ENCODE measurements around the gene PCED1B. TPM values are rescaled to one million over a fixed set of nuclear protein-coding genes. Genes with fewer than 3 reads are reported as not detected.
A peak's percentile ranks its signal among the peaks of the same experiment; 100 is the strongest.

PCED1B gene
- total and polyA plus RNA-seq, 2 donors (not counting 1 experiment from before 2014, with no cell fraction given) = 0.33 to 0.83 TPM

GRCh38 chr12:47102845-47103651 is 23.6 kb downstream of the PCED1B start:
- no peak overlapping the region for H3K4me2 ChIP-seq (ENCODE audit: extremely low read depth, insufficient read depth, low read length)
- H3K9ac ChIP-seq (ENCODE audit: insufficient read depth, low read length) = no peak overlapping the region
- H3K4me3 ChIP-seq (replicated peaks in 1 of 4; ENCODE audit: control extremely low read depth in 1 of 4, insufficient read depth in 1 of 4, low read depth in 3 of 4, low read length in 4 of 4) = no peak overlapping the region
- TF ChIP-seq EZH2 (IDR thresholded peaks at IDR 0.05; ENCODE audit: low read length, missing control alignments) (no peak), CTCF (conservative IDR thresholded peaks at IDR 0.05 in 1 of 2, IDR thresholded peaks at IDR 0.05 in 1 of 2; ENCODE audit: low read depth in 1 of 2, low read length in 2 of 2) (no peak)
- H3K4me1 ChIP-seq (ENCODE audit: control insufficient read depth, extremely low read depth, insufficient read depth, low read length) = peaks cover 12% of the 10 kb centered on the region
- peak; percentile 87 to 90 for DNase-seq (ENCODE audit: low read depth in 2 of 2)
- peak overlapping the region; percentile 28 for H3K27ac ChIP-seq (ENCODE audit: insufficient read depth, low read length)
- H4K20me1 ChIP-seq (ENCODE audit: control insufficient read depth, extremely low read depth, insufficient read depth, low read length) = no peaks in the 10 kb centered on the region
- H3K27me3 ChIP-seq (ENCODE audit: control insufficient read depth, insufficient read depth, low read length) = no peaks in the 10 kb centered on the region
- no peaks in the 10 kb centered on the region for H3K9me3 ChIP-seq (ENCODE audit: control insufficient read depth, insufficient read depth, low read depth, low read length)
- H3K79me2 ChIP-seq (ENCODE audit: control insufficient read depth, insufficient read depth, low read length) = no peaks in the 10 kb centered on the region
- no peaks in the 10 kb centered on the region for H3K36me3 ChIP-seq (ENCODE audit: control insufficient read depth, insufficient read depth, low read length)
- no peak overlapping the region for H2AFZ ChIP-seq (ENCODE audit: low read length)

- H3K9ac ChIP-seq (ENCODE audit: insufficient read depth, low read length) = no peak overlapping the region
- H3K27ac ChIP-seq (ENCODE audit: insufficient read depth, low read length) = no peak overlapping the region
- no peaks in the 10 kb centered on the region for H3K36me3 ChIP-seq (ENCODE audit: control insufficient read depth, insufficient read depth, low read length)
- no peaks in the 10 kb centered on the region for H3K9me3 ChIP-seq (ENCODE audit: control insufficient read depth, insufficient read depth, low read depth, low read length)
- H3K79me2 ChIP-seq (ENCODE audit: control insufficient read depth, insufficient read depth, low read length) = no peaks in the 10 kb centered on the region
- peaks cover 8% of the 10 kb centered on the region for H3K4me1 ChIP-seq (ENCODE audit: control insufficient read depth, extremely low read depth, insufficient read depth, low read length)
- H2AFZ ChIP-seq (ENCODE audit: low read length) = no peak overlapping the region
- no peak for TF ChIP-seq EZH2 (IDR thresholded peaks at IDR 0.05; ENCODE audit: low read length, missing control alignments)
- TF ChIP-seq CTCF (conservative IDR thresholded peaks at IDR 0.05 in 1 of 2, IDR thresholded peaks at IDR 0.05 in 1 of 2; ENCODE audit: low read depth in 1 of 2, low read length in 2 of 2) = no peak
- H3K27me3 ChIP-seq (ENCODE audit: control insufficient read depth, insufficient read depth, low read length) = no peaks in the 10 kb centered on the region
- no peak for DNase-seq (ENCODE audit: low read depth in 2 of 2)
- H3K4me2 ChIP-seq (ENCODE audit: extremely low read depth, insufficient read depth, low read length) = no peak overlapping the region
- H3K4me3 ChIP-seq (replicated peaks in 1 of 4; ENCODE audit: control extremely low read depth in 1 of 4, insufficient read depth in 1 of 4, low read depth in 3 of 4, low read length in 4 of 4) = no peak overlapping the region
- no peaks in the 10 kb centered on the region for H4K20me1 ChIP-seq (ENCODE audit: control insufficient read depth, extremely low read depth, insufficient read depth, low read length)
Observed at GRCh38 chr12:47105914-47106674, 26.7 kb downstream of the PCED1B start.

DNA sequence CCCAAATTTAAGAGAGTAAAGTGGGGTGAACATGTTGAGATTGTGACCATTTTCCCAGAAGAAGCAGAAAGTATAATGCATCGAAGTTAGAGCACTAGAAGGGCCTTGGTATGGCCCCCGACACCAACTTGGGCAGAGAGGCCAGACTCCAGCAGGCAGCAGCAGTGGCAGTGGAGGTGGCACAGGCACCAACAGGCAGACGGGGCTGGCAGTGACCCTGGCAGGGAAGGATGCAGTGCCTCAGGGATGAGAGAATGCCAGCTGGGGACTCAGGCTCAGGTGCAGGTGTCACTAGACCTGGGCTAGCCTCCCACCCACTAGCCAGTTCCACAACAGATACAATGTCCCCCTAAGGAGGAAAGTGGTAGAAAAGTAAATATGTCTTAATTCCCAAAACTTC is 28.0 kb downstream of the PCED1B start:
- Histone ChIP-seq H4K20me1 (ENCODE audit: control insufficient read depth, extremely low read depth, insufficient read depth, low read length) (no peaks in the 10 kb centered on the region), H2AFZ (ENCODE audit: low read length) (no peak overlapping the region), H3K9me3 (ENCODE audit: control insufficient read depth, insufficient read depth, low read depth, low read length) (no peaks in the 10 kb centered on the region), H3K27ac (ENCODE audit: insufficient read depth, low read length) (no peak overlapping the region), H3K79me2 (ENCODE audit: control insufficient read depth, insufficient read depth, low read length) (no peaks in the 10 kb centered on the region), H3K9ac (ENCODE audit: insufficient read depth, low read length) (no peak overlapping the region), H3K4me1 (ENCODE audit: control insufficient read depth, extremely low read depth, insufficient read depth, low read length) (peaks cover 6% of the 10 kb centered on the region), H3K4me3 (replicated peaks in 1 of 4; ENCODE audit: control extremely low read depth in 1 of 4, insufficient read depth in 1 of 4, low read depth in 3 of 4, low read length in 4 of 4) (no peak overlapping the region), H3K27me3 (ENCODE audit: control insufficient read depth, insufficient read depth, low read length) (no peaks in the 10 kb centered on the region), H3K4me2 (ENCODE audit: extremely low read depth, insufficient read depth, low read length) (no peak overlapping the region), H3K36me3 (ENCODE audit: control insufficient read depth, insufficient read depth, low read length) (no peaks in the 10 kb centered on the region)
- DNase-seq (ENCODE audit: low read depth in 2 of 2) = no peak
- TF ChIP-seq EZH2 (IDR thresholded peaks at IDR 0.05; ENCODE audit: low read length, missing control alignments) (no peak), CTCF (conservative IDR thresholded peaks at IDR 0.05 in 1 of 2, IDR thresholded peaks at IDR 0.05 in 1 of 2; ENCODE audit: low read depth in 1 of 2, low read length in 2 of 2) (no peak)

Measured in fibroblast of lung (primary cell).